GM19395 (cell line): ENCODE results near the gene HERC2.

Experiments
- ATAC-seq: cut with Tn5 transposase; IDR thresholded peaks from one replicate; pipeline ENCODE4 v1.9.1; 2021; ENCODE audit warnings: mild to moderate bottlenecking, moderate library complexity; ENCODE audit not compliant: unreplicated experiment

The HERC2 gene

GRCh38 chr15:28079313-28079969, 242.5 kb downstream of the HERC2 start:
- no peak for ATAC-seq

DNA sequence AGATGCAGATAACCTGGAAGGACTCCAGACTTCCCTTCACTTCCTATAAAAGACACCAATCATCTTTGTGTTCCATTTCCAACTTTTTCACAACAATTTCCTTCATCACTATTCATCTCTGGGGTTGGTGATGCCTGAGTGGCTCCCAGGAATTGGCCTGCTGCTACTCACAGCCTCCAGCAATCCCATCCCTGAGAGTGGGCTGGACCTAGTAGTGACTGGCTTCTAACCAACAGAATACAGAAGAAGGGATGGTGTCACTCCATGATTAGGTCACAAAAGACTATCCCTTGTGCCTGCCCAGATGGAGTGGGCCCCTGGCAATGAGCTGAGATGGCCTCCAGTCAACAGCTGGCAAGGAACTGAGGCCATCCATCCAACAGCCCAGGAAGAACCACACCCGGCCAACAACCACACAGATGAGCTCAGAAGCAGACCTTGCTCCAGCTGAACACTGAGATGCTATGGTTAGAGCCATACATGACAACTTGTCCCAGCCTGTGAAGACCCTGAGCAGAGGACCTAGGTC, 243.7 kb downstream of the HERC2 start:
- no peak for ATAC-seq

- ATAC-seq: no peak
These were observed 246.4 kb downstream of the HERC2 start for GRCh38 chr15:28075573-28075972.

- ATAC-seq: no peak
These were observed 253.0 kb downstream of the HERC2 start for GRCh38 chr15:28068930-28069329.

DNA sequence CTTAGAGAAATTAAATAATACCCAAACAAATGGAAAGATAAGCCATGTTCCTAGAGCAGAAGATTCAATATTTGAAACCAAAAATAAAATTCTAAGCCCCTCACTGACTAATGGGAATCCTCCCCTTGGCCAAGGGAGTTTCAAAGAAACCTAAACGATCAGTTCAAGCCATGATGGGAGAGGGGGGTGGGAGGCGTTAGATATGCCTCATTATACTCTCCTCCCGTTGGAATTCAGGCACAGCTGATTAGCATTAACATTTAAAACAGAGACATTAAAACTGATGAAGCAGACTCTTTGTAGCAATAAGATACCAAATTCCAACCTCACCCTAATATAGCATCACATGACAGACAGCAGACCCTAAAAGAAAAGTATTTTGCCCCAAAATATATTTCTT, 255.7 kb downstream of the HERC2 start:
- no peak for ATAC-seq
